DND-41 (cell line): ENCODE results near the gene SOWAHD.

ENCODE experiments used
- EZH2 ChIP-seq: IDR thresholded peaks from 3 replicates; pipeline ENCODE4 v1.6.1; 2012; ENCODE audit warnings: borderline replicate concordance, low read depth, mild to moderate bottlenecking, moderate library complexity, low read length, inconsistent platforms; ENCODE audit not compliant: severe bottlenecking
- TF ChIP-seq, protein P1 (sequence below): IDR thresholded peaks from 2 replicates; pipeline ENCODE4 v1.5.1; 2012; ENCODE audit warnings: borderline replicate concordance, low read length, moderate library complexity, mild to moderate bottlenecking; ENCODE audit not compliant: poor library complexity, severe bottlenecking; ENCODE audit errors: extremely low read depth

DNA sequence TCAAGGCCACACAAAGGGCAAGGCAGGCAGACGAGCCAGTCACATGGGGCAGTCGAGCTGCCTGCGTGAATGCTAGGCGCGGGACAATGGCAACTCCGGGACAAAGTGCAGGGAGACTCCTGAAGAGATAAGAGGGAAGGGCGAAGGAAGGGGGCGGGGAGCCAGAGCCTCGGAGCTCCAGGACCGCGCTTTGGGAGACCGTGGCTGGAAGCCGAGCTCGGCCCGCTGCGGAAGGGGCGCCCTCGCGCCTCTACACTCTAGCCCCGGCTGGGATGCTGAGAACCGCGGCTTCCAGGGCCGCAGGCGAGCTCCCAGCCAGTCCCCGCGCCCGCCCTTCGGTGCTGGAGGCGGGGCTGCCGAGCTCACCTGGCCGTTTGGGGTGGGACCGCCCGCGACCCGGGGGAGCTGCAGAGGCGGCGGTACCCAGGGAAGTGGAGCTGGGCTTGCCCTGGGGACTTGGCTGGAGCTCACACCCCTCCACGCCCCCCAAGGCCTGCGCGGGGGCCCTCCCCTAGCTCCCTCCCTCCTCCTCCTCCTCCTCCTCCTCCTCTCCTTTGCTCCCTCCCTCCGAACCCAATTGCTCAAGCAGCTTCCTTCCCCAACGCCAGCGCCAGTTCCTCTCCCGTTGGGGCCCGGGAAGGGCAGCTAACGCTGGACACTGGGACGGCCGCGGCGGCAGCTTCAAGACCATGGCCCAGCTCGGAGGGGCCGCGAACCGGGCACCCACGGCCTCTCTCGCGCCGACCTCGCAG is at the start of gene SOWAHD:
- TF ChIP-seq, protein P1, sequence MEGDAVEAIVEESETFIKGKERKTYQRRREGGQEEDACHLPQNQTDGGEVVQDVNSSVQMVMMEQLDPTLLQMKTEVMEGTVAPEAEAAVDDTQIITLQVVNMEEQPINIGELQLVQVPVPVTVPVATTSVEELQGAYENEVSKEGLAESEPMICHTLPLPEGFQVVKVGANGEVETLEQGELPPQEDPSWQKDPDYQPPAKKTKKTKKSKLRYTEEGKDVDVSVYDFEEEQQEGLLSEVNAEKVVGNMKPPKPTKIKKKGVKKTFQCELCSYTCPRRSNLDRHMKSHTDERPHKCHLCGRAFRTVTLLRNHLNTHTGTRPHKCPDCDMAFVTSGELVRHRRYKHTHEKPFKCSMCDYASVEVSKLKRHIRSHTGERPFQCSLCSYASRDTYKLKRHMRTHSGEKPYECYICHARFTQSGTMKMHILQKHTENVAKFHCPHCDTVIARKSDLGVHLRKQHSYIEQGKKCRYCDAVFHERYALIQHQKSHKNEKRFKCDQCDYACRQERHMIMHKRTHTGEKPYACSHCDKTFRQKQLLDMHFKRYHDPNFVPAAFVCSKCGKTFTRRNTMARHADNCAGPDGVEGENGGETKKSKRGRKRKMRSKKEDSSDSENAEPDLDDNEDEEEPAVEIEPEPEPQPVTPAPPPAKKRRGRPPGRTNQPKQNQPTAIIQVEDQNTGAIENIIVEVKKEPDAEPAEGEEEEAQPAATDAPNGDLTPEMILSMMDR = no peak
- no peak for TF ChIP-seq EZH2
